ENCODE data around the gene MEIOC. TPM values are rescaled to one million over a fixed set of nuclear protein-coding genes. Genes with fewer than 3 reads are reported as not detected.
A peak's percentile ranks its signal among the peaks of the same experiment; 100 is the strongest.
"Not testable (repeated sequence)": the region's sequence is repeated elsewhere in the genome, so short reads cannot be mapped to it uniquely, and the experiment has no call there.

The MEIOC gene
- total RNA-seq, 2 experiments from 2014 or later: 0.16 to 0.25 TPM

GRCh38 chr17:44693609-44694008, 37.3 kb downstream of the MEIOC start:
- no peak for TF ChIP-seq CTCF (IDR thresholded peaks at IDR 0.05)
- CTCF ChIA-PET: interaction anchor here (0.9 kb wide), 1 partner anchor 18 kb away, joined by 3 read pairs; no protein-coding TSS in a partner anchor
- intact Hi-C loops (cut with micrococcal nuclease): no loop called here

GRCh38 chr17:44700288-44700687, 44.0 kb downstream of the MEIOC start:
- H3K36me3 Mint-ChIP-seq (ENCODE audit: low read depth); ATAC-seq; H3K9me3 Mint-ChIP-seq; H3K4me3 Mint-ChIP-seq; H3K27ac Mint-ChIP-seq; H3K27me3 Mint-ChIP-seq; H3K4me1 Mint-ChIP-seq (ENCODE audit: low read depth); DNase-seq; intact Hi-C loops (cut with micrococcal nuclease): not testable (repeated sequence)
- ChIA-PET CTCF (interaction anchor here (1.3 kb wide), 1 partner anchor 166 kb away, joined by 3 read pairs; no protein-coding TSS in a partner anchor), POLR2A (interaction anchor here (0.8 kb wide), 1 partner anchor 74 kb away, joined by 3 read pairs; no protein-coding TSS in a partner anchor)

More at GRCh38 chr17:44693609-44694008, 37.3 kb downstream of the MEIOC start:
- Mint-ChIP-seq H3K27ac (no peak overlapping the region), H3K36me3 (ENCODE audit: low read depth) (no peaks in the 10 kb centered on the region), H3K9me3 (no peaks in the 10 kb centered on the region), H3K4me1 (ENCODE audit: low read depth) (peaks cover 4% of the 10 kb centered on the region), H3K27me3 (no peaks in the 10 kb centered on the region), H3K4me3 (no peak overlapping the region)
- DNase-seq (no peak), ATAC-seq (no peak)
- POLR2A ChIA-PET: no interaction called here

- H3K4me3 Mint-ChIP-seq: no peak overlapping the region
- ChIA-PET POLR2A (interaction anchor here (0.9 to 2.3 kb wide), 6 partner anchors 17 to 70 kb away, joined by 3 to 13 read pairs (median 4); no protein-coding TSS in a partner anchor), CTCF (interaction anchor here (1.4 to 1.5 kb wide), 3 partner anchors 9 to 72 kb away, joined by 3 to 10 read pairs (median 3); no protein-coding TSS in a partner anchor)
- peaks cover 5% of the 10 kb centered on the region for H3K4me1 Mint-ChIP-seq (ENCODE audit: low read depth)
- intact Hi-C loops (cut with micrococcal nuclease): no loop called here
- no peak for TF ChIP-seq CTCF (IDR thresholded peaks at IDR 0.05)
- H3K36me3 Mint-ChIP-seq (ENCODE audit: low read depth): no peaks in the 10 kb centered on the region
- ATAC-seq: no peak
- peaks cover 2% of the 10 kb centered on the region for H3K27me3 Mint-ChIP-seq
- no peak for DNase-seq
- no peaks in the 10 kb centered on the region for H3K9me3 Mint-ChIP-seq
- H3K27ac Mint-ChIP-seq: no peak overlapping the region
These were observed 51.6 kb downstream of the MEIOC start for GRCh38 chr17:44707755-44708400.

GRCh38 chr17:44708401-44709263, 52.4 kb downstream of the MEIOC start, which contains the start of gene DBF4B:
TSS of gene DBF4B (plus strand) at chr17:44708665. CDS start at chr17:44708821, 156 bp downstream.
- H3K36me3 Mint-ChIP-seq (ENCODE audit: low read depth): no peaks in the 10 kb centered on the region
- POLR2A ChIA-PET: interaction anchor here (0.9 to 2.3 kb wide), 6 partner anchors 16 to 69 kb away, joined by 3 to 13 read pairs (median 4); no protein-coding TSS in a partner anchor
- H3K27me3 Mint-ChIP-seq: peaks cover 2% of the 10 kb centered on the region
- TF ChIP-seq CTCF (IDR thresholded peaks at IDR 0.05): no peak
- H3K27ac Mint-ChIP-seq: no peak within 1 kb of the TSS
- ATAC-seq (peak; percentile 88), DNase-seq (peak; percentile 91)
- H3K4me1 Mint-ChIP-seq (ENCODE audit: low read depth): peaks cover 5% of the 10 kb centered on the region
- intact Hi-C loops (cut with micrococcal nuclease): no loop called here
- H3K9me3 Mint-ChIP-seq: no peaks in the 10 kb centered on the region
- CTCF ChIA-PET: interaction anchor here (1.3 to 1.5 kb wide), 4 partner anchors 9 to 71 kb away, joined by 3 to 10 read pairs (median 4); no protein-coding TSS in a partner anchor
- no peak within 1 kb of the TSS for H3K4me3 Mint-ChIP-seq

- intact Hi-C loops (cut with micrococcal nuclease): no loop called here
- no peak overlapping the region for H3K4me3 Mint-ChIP-seq
- DNase-seq (no peak), ATAC-seq (no peak)
- no peak for TF ChIP-seq CTCF (IDR thresholded peaks at IDR 0.05)
- ChIA-PET CTCF (no interaction called here), POLR2A (no interaction called here)
- H3K36me3 Mint-ChIP-seq (ENCODE audit: low read depth): peaks cover 18% of the 10 kb centered on the region
- no peaks in the 10 kb centered on the region for H3K4me1 Mint-ChIP-seq (ENCODE audit: low read depth)
- H3K27me3 Mint-ChIP-seq: no peaks in the 10 kb centered on the region
- H3K27ac Mint-ChIP-seq: no peak overlapping the region
- H3K9me3 Mint-ChIP-seq: no peaks in the 10 kb centered on the region
These were observed 63.2 kb downstream of the MEIOC start for GRCh38 chr17:44719444-44719843.

Data from activated CD8-positive, alpha-beta T cell treated with anti-CD3 and anti-CD28 coated beads for 36 hours (primary cell).